ENCODE measurements around the gene KLK8.

KLK8 gene

DNA sequence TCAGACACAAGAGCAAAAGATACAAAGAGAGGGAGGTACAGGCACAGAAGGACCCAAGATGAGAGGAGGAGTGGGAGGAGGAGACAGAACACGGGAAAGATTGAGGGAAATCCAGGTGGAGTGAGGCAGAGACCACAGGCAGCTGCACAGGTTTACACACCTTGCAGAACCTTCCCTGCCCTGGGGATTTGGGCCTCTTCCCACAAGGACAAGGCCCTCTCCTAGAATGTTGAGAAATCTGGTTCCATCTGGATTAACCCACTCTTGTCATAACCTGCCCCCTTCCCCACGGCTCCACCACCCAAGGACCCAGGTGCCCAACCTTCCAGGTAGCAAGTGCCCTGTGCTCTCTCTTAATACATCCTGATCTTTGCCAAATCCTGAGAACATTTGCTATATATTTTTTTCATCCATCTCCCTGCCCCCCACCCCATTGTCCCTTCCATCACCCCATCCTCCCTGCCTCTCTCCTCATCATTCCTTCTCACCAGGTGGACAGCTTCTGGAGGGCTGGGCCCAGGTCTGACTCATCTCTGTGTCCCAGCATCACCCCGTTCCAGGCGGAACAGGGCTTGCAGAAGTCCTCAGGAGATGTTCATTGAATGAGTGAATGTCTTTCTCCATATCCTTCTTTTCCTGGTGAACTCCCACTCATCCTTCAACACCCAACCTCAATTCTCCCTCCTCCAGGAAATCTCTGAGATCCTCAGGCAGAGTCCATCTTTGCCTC, 8.8 kb upstream of the KLK8 start:
- DNase-seq (ENCODE audit: extremely low read depth, low read depth) = no peak
- H3K4me3 ChIP-seq (replicated peaks; ENCODE audit: low read depth, low read length) = no peak overlapping the region
- TF ChIP-seq, protein P1, sequence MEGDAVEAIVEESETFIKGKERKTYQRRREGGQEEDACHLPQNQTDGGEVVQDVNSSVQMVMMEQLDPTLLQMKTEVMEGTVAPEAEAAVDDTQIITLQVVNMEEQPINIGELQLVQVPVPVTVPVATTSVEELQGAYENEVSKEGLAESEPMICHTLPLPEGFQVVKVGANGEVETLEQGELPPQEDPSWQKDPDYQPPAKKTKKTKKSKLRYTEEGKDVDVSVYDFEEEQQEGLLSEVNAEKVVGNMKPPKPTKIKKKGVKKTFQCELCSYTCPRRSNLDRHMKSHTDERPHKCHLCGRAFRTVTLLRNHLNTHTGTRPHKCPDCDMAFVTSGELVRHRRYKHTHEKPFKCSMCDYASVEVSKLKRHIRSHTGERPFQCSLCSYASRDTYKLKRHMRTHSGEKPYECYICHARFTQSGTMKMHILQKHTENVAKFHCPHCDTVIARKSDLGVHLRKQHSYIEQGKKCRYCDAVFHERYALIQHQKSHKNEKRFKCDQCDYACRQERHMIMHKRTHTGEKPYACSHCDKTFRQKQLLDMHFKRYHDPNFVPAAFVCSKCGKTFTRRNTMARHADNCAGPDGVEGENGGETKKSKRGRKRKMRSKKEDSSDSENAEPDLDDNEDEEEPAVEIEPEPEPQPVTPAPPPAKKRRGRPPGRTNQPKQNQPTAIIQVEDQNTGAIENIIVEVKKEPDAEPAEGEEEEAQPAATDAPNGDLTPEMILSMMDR (IDR thresholded peaks at IDR 0.05; ENCODE audit: low read depth, low read length, missing control alignments) = no peak

DNA sequence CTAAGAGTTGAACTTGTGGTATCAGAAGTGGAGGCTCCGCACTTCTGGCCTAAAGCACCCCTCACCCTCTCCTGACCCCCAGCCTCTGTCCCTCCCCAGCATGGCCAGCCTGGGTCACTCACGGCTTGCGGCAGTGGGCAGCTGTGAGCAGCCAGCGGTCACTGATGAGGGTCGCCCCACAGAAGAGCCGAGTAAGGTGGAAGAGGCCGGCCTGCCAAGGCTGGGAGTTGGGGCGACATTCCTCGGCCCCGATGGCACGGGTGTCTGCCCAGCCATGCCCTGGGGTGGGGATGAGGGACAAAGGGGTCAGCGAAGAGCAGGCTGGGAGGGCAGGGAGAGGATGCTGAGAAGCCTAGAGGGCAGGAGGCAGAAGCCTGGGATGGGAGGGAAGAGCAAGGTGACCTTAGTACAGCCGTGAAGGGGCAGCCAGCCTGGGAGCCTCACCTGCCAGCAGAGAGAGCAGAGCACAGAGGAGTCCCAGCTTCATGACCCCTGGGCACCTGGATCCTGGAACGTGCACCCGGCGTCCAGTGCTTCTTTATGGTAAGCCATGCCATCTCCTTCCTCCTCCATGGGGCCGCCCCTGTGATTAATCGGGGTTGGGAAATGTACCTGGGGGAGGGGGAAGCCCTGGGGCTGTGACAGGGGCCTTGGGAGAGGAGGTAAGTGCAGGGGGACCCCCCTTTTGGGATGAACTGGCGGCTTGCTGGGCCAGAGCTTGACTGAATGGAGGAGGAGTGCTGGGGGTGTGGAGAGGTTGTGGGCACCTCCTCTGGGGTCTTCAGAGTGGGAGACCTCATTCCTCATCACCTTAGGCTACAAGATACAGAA, 7.9 kb upstream of the KLK8 start:
- H3K4me3 ChIP-seq (replicated peaks; ENCODE audit: low read depth, low read length) = no peak overlapping the region
- TF ChIP-seq, protein P1 (IDR thresholded peaks at IDR 0.05; ENCODE audit: low read depth, low read length, missing control alignments) = no peak
- DNase-seq (ENCODE audit: extremely low read depth, low read depth) = no peak

DNA sequence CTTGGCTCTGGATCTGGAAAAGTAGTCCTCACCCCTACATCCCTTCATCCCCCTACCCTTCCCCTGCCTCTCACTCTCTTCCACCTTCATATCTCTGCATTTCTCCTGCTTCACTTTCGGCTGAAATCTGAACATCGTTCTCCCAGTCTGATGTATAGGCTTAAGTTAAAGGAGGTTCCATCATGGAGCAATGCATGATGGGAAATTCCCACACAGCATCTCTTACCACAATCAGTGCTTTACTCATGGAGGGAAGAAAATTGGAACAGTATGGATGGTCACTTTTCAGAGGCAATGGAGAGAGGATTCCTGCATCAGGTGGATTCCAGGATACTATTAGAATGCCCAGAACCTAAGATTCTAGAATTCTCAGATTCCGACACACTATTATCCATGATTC, 6.1 kb upstream of the KLK8 start:
- TF ChIP-seq, protein P1 (IDR thresholded peaks at IDR 0.05; ENCODE audit: low read depth, low read length, missing control alignments) = no peak
- H3K4me3 ChIP-seq (replicated peaks; ENCODE audit: low read depth, low read length) = no peak overlapping the region
- DNase-seq (ENCODE audit: extremely low read depth, low read depth) = no peak

DNA sequence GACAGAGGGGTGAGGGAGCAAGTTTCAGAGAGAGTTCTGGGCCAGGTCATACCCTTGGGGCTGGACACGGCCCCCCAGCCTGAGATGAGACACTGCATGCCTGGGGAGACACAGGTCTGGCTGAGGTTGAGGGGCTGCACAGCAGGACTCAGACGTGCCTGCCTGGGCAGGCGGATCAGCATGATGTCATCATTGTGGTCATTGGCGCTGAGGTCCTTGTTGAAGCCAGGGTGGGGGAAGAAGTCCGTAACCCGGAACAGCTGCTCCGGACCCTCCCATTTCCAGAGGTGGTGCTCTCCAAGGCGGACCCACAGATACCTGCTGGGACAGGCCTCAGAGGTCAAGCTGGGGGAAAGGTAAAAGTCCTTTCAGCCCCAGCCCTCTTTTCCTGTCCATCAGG, 5.0 kb upstream of the KLK8 start:
- no peak for DNase-seq (ENCODE audit: extremely low read depth, low read depth)
- TF ChIP-seq, protein P1 (IDR thresholded peaks at IDR 0.05; ENCODE audit: low read depth, low read length, missing control alignments) = no peak
- H3K4me3 ChIP-seq (replicated peaks; ENCODE audit: low read depth, low read length) = no peak overlapping the region

DNA sequence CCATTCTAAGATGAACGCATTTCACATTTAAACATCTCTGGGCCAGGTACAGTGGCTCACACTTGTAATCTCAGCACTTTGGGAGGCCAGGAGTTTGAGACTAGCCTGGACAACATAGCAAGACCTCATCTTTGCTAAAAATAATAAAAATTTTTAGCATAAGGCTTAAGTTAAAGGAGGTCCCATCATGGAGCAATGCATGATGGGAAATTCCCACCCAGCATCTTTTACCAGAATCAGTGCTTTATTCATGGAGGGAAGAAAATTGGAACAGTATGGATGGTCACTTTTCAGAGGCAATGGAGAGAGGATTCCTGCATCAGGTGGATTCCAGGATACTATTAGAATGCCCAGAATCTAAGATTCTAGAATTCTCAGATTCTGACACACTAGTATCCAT, 3.8 kb upstream of the KLK8 start:
- no peak overlapping the region for H3K4me3 ChIP-seq (replicated peaks; ENCODE audit: low read depth, low read length)
- DNase-seq (ENCODE audit: extremely low read depth, low read depth) = no peak
- TF ChIP-seq, protein P1 (IDR thresholded peaks at IDR 0.05; ENCODE audit: low read depth, low read length, missing control alignments) = no peak

DNA sequence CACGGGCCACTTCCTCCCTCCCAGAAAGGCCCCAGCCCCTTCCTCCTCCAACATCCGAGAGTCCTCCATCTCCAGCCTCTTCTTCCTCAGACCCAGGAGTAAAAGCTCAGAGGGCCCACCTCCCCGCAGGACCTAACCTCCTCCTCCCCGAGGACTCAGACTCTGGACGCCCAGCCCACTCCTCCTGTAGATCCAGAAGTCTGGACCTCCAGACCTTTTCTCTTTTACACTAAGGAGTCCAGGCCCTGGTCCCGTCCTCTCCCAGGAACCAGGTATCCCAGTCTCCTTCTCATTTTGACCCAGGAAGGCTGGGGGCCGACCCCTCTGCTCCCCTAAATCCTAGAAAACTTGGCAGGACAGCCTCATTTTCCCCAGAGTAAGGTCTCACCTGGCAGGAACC, 1.9 kb upstream of the KLK8 start:
- no peak overlapping the region for H3K4me3 ChIP-seq (replicated peaks; ENCODE audit: low read depth, low read length)
- DNase-seq (ENCODE audit: extremely low read depth, low read depth) = no peak
- TF ChIP-seq, protein P1 (IDR thresholded peaks at IDR 0.05; ENCODE audit: low read depth, low read length, missing control alignments) = no peak
